HEK293T (cell line): Measurements from ENCODE around the gene AGPAT2.

Experiments used
- ARNT ChIP-seq: fragments of 450-650 bp; IDR thresholded peaks from 2 replicates; pipeline ENCODE4 v1.6.1; 2017; ENCODE audit warnings: mild to moderate bottlenecking
- BHLHE40 ChIP-seq: fragments of 450-650 bp; IDR thresholded peaks from 2 replicates; pipeline ENCODE4 v1.6.1; 2016; ENCODE audit warnings: mild to moderate bottlenecking, moderate library complexity, borderline replicate concordance
- FOXA1 ChIP-seq: fragments of 450-650 bp; IDR thresholded peaks from 2 replicates; pipeline ENCODE4 v1.6.1; 2016; ENCODE audit warnings: mild to moderate bottlenecking
- L3MBTL2 ChIP-seq: fragments of 450-650 bp; conservative IDR thresholded peaks from 2 replicates; pipeline ENCODE4 v1.6.1; 2016; ENCODE audit warnings: mild to moderate bottlenecking
- SUZ12 ChIP-seq: fragments of 450-650 bp; IDR thresholded peaks from 2 replicates; pipeline ENCODE4 v1.6.1; 2016; ENCODE audit warnings: mild to moderate bottlenecking
- ZNF384 ChIP-seq: fragments of 450-650 bp; IDR thresholded peaks from 2 replicates; pipeline ENCODE4 v1.6.1; 2016

- TF ChIP-seq FOXA1 (no peak), ZNF384 (no peak), SUZ12 (no peak), BHLHE40 (no peak), ARNT (no peak), L3MBTL2 (no peak)
Measured at GRCh38 chr9:136681029-136681428, 6.2 kb downstream of the AGPAT2 start.
